Endometrium (tissue), 2 donors: ENCODE results near the gene TBC1D22A.

ENCODE experiments used
- FAIRE-seq: peaks from 2 replicates; lab custom pipeline; 2012; peaks lifted over from hg19 to GRCh38; lab: Jason Lieb, UNC
- donor health status: control.
- donor health status: control.

The TBC1D22A gene

GRCh38 chr22:47060718-47061117, 298.3 kb downstream of the TBC1D22A start:
- FAIRE-seq: no peak

- FAIRE-seq: no peak
These were observed 298.8 kb downstream of the TBC1D22A start for GRCh38 chr22:47061226-47061625.

- no peak for FAIRE-seq
These were observed 299.7 kb downstream of the TBC1D22A start for GRCh38 chr22:47062126-47062525.

GRCh38 chr22:47063071-47063509, 300.6 kb downstream of the TBC1D22A start:
- no peak for FAIRE-seq

GRCh38 chr22:47063606-47064005, 301.2 kb downstream of the TBC1D22A start:
- no peak for FAIRE-seq

GRCh38 chr22:47064016-47064415, 301.6 kb downstream of the TBC1D22A start:
- FAIRE-seq: no peak

- FAIRE-seq: no peak
These were observed 302.0 kb downstream of the TBC1D22A start for GRCh38 chr22:47064416-47064815.

GRCh38 chr22:47065756-47066615, 303.5 kb downstream of the TBC1D22A start:
- FAIRE-seq: no peak

- no peak for FAIRE-seq
These were observed 304.1 kb downstream of the TBC1D22A start for GRCh38 chr22:47066616-47066905.

GRCh38 chr22:47067321-47067890, 305.0 kb downstream of the TBC1D22A start:
- FAIRE-seq: no peak

GRCh38 chr22:47067911-47068625, 305.6 kb downstream of the TBC1D22A start:
- no peak for FAIRE-seq

- no peak for FAIRE-seq
These were observed 306.2 kb downstream of the TBC1D22A start for GRCh38 chr22:47068626-47068996.

- no peak for FAIRE-seq
These were observed 306.8 kb downstream of the TBC1D22A start for GRCh38 chr22:47069270-47069669.

GRCh38 chr22:47071078-47071806, 308.8 kb downstream of the TBC1D22A start:
- no peak for FAIRE-seq

GRCh38 chr22:47071807-47072641, 309.6 kb downstream of the TBC1D22A start:
- no peak for FAIRE-seq

- no peak for FAIRE-seq
These were observed 310.2 kb downstream of the TBC1D22A start for GRCh38 chr22:47072642-47072967.

- no peak for FAIRE-seq
These were observed 310.6 kb downstream of the TBC1D22A start for GRCh38 chr22:47073075-47073474.

- FAIRE-seq: no peak
These were observed 311.7 kb downstream of the TBC1D22A start for GRCh38 chr22:47074105-47074504.

GRCh38 chr22:47075568-47075967, 313.1 kb downstream of the TBC1D22A start:
- no peak for FAIRE-seq

- FAIRE-seq: no peak
These were observed 314.3 kb downstream of the TBC1D22A start for GRCh38 chr22:47076758-47077157.

GRCh38 chr22:47080100-47080499, 317.6 kb downstream of the TBC1D22A start:
- FAIRE-seq: no peak

- no peak for FAIRE-seq
These were observed 320.1 kb downstream of the TBC1D22A start for GRCh38 chr22:47082505-47082904.
